GM10266 (cell line): Measurements from ENCODE around the gene VAPA.

ENCODE experiments used
- DNase-seq: peaks from one replicate; pipeline ENCODE4 v3.0.0; 2012; ENCODE audit errors: extremely low spot score
- TF ChIP-seq, protein P1 (sequence below): IDR thresholded peaks from 2 replicates; pipeline ENCODE4 v1.5.1; 2012; ENCODE audit warnings: mild to moderate bottlenecking, low read depth; ENCODE audit not compliant: control insufficient read depth, insufficient read depth; ENCODE audit errors: missing control alignments

The VAPA gene

DNA sequence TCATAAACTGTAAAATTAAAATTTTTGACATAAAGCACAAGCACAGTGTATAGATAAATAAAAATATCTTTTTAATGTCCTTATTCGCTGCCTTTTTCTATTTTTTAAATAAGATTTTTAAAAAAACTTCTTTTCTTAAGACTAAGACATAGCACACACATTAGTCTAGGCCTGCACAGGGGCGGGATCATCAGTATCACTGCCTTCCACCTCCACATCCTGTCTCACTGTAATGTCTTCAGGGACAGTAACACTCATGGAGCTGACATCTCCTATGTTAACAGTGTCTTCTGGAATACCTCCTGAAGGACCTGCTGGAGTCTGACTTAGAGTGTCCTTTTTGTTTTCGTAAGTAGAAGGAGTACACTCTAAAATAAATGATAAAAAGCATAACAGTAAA lies 33.0 kb downstream of the VAPA start:
- TF ChIP-seq, protein P1, sequence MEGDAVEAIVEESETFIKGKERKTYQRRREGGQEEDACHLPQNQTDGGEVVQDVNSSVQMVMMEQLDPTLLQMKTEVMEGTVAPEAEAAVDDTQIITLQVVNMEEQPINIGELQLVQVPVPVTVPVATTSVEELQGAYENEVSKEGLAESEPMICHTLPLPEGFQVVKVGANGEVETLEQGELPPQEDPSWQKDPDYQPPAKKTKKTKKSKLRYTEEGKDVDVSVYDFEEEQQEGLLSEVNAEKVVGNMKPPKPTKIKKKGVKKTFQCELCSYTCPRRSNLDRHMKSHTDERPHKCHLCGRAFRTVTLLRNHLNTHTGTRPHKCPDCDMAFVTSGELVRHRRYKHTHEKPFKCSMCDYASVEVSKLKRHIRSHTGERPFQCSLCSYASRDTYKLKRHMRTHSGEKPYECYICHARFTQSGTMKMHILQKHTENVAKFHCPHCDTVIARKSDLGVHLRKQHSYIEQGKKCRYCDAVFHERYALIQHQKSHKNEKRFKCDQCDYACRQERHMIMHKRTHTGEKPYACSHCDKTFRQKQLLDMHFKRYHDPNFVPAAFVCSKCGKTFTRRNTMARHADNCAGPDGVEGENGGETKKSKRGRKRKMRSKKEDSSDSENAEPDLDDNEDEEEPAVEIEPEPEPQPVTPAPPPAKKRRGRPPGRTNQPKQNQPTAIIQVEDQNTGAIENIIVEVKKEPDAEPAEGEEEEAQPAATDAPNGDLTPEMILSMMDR, result no peak
- DNase-seq, result no peak

DNA sequence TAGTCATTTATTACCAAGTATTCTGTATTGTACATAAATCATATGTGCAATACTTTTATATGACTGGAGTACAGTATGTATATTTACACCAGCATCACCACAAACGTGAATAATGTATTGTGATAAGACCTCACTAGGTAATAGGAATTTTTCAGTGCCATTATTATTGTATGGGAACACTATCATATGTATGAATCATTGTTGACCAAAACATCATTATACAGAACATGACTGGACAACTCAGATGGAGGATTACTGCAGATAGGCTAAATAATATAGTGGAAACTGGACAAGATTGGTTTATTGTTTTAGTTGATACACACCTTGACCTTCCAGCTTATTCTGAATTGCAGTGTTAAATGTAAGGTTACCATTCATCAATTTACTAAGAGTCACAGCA lies 33.4 kb downstream of the VAPA start:
- TF ChIP-seq, protein P1, result no peak
- DNase-seq, result no peak

DNA sequence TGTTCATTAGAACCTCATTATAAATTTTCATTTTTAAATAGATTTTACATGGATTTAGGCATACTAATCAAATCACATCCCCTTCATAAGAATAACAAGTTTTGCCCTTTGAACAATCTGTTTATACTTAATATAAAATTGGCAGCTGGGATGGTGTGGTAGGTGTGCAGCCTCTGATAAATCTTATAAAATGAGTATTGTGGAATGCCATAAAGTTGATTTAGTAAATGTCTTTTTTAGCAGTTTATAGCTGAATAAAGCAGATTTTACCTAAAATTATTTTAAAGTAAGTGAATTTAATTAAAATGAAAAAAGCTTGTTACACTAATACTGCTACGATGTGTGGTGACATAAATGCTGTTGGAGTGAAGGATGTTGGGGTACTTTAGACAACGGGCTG lies 35.5 kb downstream of the VAPA start:
- TF ChIP-seq, protein P1, result no peak
- no peak for DNase-seq

DNA sequence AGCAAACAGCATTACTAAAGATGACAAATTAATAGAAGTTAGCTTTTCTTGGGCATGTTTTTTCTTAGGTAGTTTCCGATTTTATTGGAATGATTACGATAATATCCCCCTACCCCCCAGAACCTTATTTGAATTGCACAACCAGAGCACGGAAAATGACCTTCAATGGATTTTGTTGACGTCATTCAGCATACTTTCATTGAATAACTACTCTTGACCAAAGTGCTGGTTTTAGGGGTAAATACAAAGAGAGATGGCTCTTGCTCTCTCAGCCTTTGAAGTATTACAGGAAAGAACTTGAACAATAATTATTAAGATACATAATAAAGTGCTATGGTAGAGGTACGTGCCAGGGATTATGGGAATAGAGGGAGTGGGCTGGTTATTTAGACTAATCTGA lies 36.0 kb downstream of the VAPA start:
- no peak for DNase-seq
- TF ChIP-seq, protein P1, result no peak

DNA sequence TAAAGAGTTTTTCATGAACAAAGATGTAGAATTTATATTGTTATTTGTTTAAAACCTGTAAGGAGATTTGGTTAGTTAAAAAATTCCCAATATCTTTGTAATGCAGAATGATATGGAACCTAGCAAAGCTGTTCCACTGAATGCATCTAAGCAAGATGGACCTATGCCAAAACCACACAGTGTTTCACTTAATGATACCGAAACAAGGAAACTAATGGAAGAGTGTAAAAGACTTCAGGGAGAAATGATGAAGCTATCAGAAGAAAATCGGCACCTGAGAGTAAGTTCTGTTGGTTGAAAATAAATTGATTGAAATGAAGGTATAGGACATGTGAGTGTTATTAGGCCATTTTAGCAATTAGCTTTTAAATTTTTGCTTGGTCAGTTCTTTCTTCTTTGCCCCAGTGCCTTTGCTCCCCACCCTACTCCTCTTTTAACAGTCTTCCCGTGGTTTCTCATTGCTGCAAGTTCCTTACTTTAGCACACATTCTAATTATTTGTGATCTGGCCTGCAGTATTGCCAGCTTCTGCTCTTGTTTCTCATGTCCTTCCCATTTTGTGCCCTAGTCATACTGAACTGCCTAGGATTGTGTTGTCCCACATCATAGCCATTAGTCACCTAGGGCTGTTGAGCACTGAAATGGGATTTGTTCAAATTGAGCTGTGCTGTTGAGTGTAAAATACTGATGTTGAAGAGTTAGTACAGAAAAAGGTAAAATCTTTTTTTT lies 36.6 kb downstream of the VAPA start:
- DNase-seq, result no peak

DNA sequence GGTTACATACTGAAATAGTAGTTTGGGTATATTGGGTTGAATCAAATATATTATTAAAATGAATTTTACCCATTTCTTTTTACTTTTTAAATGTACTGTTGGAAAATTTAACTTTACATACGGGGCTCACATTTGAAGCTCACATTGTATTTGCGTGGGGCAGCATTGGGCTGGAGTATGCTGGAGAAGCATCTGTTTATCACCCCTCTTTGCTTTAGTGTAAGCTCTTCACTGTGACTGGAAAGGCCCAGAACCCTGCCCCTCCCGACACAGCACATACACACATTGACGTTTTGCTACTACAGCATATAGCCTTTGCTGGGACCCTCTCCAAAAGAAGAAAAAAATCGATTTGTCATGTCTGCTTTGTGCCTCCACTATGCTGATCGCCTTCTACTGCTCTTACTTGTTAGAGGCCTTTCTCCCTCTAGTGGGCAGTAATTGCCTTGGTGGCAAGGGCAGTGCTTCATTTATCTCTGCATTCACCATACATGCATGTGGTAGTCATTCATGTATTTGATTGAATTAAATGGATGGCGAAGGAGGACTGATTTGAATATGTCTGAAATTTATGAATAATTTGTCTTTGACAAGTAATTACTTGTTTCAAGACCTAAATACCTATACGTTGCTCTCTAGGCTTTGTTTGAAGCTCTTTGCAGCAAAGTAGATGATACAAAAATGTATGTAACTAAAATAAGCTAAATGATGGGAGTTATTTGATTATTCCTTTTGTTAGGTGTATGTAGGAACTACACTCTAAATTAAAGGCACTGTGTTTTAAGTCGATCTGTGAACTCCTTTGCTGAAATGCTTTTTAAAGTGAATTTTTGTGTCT lies 37.4 kb downstream of the VAPA start:
- DNase-seq, result no peak
- TF ChIP-seq, protein P1, result peak; percentile 51

More for the DNA sequence above, 36.6 kb downstream of the VAPA start:
- TF ChIP-seq, protein P1, result no peak
